Type B pancreatic cell (in vitro differentiated cells): ENCODE measurements around the gene DTNBP1. TPM values are rescaled to one million over a fixed set of nuclear protein-coding genes. Genes with fewer than 3 reads are reported as not detected.

Source experiments
- DNase-seq: peaks from one replicate; pipeline ENCODE4 v3.0.0; 2021; ENCODE audit warnings: mixed read lengths; ENCODE audit not compliant: unreplicated experiment; ENCODE audit errors: extremely low spot score
- H3K27ac Mint-ChIP-seq: 2 replicates; pipeline ENCODE4 v1.8.0; 2021; ENCODE audit warnings: mild to moderate bottlenecking, mixed read lengths
- H3K27me3 Mint-ChIP-seq: 2 replicates; pipeline ENCODE4 v1.8.0; 2021; ENCODE audit warnings: mixed read lengths
- H3K36me3 Mint-ChIP-seq: 2 replicates; pipeline ENCODE4 v1.8.0; 2021; ENCODE audit warnings: mixed read lengths
- H3K4me1 Mint-ChIP-seq: one replicate; pipeline ENCODE4 v1.8.0; 2021; ENCODE audit warnings: mixed read lengths; ENCODE audit not compliant: unreplicated experiment
- H3K4me3 Mint-ChIP-seq: 2 replicates; pipeline ENCODE4 v1.8.0; 2021; ENCODE audit warnings: mild to moderate bottlenecking, mixed read lengths
- H3K9me3 Mint-ChIP-seq: 2 replicates; pipeline ENCODE4 v1.8.0; 2021; ENCODE audit warnings: mixed read lengths
- total RNA-seq: library from RNA; stranded (reverse); gene quantifications from 2 replicates; pipeline ENCODE4 v1.2.1, GENCODE V29; 2021; ENCODE audit warnings: low replicate concordance
- TF ChIP-seq, protein P1 (sequence below): fragments of 200-600 bp; sonication (generic); conservative IDR thresholded peaks from 2 replicates; pipeline ENCODE4 v1.5.0; 2021; ENCODE audit warnings: antibody characterized with exemption, mild to moderate bottlenecking

The DTNBP1 gene
- total RNA-seq, 1 donor from 2014 or later, result 11.6 TPM

- Mint-ChIP-seq H3K4me1 (peaks cover 18% of the 10 kb centered on the region), H3K36me3 (peaks cover 10% of the 10 kb centered on the region), H3K27me3 (no peaks in the 10 kb centered on the region), H3K4me3 (no peak overlapping the region), H3K27ac (no peak overlapping the region), H3K9me3 (no peaks in the 10 kb centered on the region)
- TF ChIP-seq, protein P1, sequence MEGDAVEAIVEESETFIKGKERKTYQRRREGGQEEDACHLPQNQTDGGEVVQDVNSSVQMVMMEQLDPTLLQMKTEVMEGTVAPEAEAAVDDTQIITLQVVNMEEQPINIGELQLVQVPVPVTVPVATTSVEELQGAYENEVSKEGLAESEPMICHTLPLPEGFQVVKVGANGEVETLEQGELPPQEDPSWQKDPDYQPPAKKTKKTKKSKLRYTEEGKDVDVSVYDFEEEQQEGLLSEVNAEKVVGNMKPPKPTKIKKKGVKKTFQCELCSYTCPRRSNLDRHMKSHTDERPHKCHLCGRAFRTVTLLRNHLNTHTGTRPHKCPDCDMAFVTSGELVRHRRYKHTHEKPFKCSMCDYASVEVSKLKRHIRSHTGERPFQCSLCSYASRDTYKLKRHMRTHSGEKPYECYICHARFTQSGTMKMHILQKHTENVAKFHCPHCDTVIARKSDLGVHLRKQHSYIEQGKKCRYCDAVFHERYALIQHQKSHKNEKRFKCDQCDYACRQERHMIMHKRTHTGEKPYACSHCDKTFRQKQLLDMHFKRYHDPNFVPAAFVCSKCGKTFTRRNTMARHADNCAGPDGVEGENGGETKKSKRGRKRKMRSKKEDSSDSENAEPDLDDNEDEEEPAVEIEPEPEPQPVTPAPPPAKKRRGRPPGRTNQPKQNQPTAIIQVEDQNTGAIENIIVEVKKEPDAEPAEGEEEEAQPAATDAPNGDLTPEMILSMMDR, result no peak
- no peak for DNase-seq
These were observed 108.1 kb downstream of the DTNBP1 start for GRCh38 chr6:15554728-15555100.

DNA sequence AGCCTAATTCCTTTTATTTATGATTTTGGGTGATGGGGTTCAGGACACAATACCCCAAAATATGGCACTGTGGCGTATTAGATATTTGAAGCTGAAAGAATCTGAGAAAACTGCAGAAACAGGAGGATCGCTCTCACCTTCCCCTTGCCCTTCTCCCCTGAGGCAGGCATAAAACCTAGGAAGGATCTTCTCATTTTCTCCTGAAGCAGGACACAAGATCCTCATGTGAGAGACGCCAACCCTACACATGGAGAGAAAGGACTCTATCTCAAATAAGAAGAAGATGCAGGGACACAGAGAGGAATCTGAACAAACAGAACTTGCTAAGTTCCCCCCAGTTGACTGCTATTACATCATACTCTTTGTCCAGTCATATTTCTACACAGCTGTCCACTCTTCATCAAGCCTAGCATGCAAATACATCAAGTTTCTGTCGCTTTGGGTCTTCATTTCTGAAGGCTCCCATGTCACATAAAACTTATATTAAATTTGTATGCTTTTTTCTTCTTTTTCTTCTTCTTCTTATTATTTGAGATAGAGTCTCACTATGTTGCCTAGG, 109.0 kb downstream of the DTNBP1 start:
- TF ChIP-seq, protein P1, result no peak
- Mint-ChIP-seq H3K4me3 (no peak overlapping the region), H3K4me1 (peaks cover 18% of the 10 kb centered on the region), H3K27ac (no peak overlapping the region), H3K27me3 (no peaks in the 10 kb centered on the region), H3K9me3 (no peaks in the 10 kb centered on the region), H3K36me3 (peaks cover 10% of the 10 kb centered on the region)
- no peak for DNase-seq

DNA sequence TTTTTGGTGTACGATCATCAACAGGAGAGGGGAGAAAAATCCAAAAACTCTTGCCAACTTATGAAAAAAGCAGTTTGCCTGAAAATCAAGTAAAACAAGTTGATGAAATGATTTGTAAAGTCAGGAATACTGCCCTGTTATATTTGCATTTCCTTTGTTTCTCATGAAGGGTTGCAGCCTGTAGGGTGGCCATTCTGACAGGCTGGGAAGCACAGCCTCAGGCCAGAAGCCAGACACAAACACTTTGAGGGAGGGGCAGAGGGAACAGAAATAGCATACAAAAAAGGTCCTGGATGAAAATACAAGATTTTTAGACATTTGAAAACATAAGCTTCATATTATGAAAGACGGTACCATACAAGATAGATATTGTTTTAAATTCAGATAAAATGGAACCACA, 109.8 kb downstream of the DTNBP1 start:
- no peak for DNase-seq
- Mint-ChIP-seq H3K27me3 (no peaks in the 10 kb centered on the region), H3K9me3 (no peaks in the 10 kb centered on the region), H3K27ac (peak overlapping the region; percentile 61), H3K36me3 (peaks cover 10% of the 10 kb centered on the region), H3K4me1 (peaks cover 18% of the 10 kb centered on the region), H3K4me3 (no peak overlapping the region)
- TF ChIP-seq, protein P1, result no peak

DNA sequence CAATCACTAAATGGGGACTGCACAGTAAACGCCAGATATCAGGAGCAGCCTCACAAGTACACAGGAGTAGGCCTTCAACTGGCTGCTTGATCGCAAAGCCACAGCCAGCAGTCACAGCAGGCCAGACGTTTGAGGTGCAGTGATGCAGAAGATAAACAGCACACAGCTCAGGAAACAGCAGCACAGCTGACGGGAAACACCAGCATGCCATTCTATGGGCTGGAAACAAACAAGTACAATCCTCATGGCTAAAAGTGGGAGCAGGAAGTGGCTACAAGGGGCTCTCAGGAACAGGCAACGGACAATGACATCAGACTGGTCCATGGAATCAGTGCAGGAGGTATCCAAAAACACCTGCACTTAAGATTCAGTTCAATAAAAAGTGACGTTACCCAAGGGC, 111.0 kb downstream of the DTNBP1 start:
- H3K4me3 Mint-ChIP-seq, result peak overlapping the region; percentile 9
- peaks cover 26% of the 10 kb centered on the region for H3K4me1 Mint-ChIP-seq
- peak overlapping the region; percentile 10 for H3K27ac Mint-ChIP-seq
- TF ChIP-seq, protein P1, result no peak
- DNase-seq, result no peak
- peaks cover 10% of the 10 kb centered on the region for H3K36me3 Mint-ChIP-seq
- no peaks in the 10 kb centered on the region for H3K27me3 Mint-ChIP-seq
- H3K9me3 Mint-ChIP-seq, result no peaks in the 10 kb centered on the region

DNA sequence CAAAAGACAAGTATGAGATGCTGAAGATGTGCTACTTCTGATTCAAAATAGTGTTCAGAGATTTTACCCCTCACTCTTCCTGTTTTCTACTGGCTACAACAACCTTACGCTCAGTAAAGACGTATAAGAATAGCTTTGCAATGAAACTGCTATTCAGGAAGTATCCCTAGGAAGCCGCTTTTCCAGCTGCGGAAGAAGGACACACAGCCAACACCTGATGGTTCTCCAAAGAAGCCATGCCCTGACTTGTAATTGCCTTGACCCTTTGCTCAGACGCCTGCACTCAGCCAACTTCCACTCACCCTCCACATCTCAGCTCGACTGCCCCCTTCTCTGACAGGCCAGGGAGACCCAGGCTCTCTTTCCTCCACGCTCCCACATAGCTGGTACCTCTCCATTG, 111.6 kb downstream of the DTNBP1 start:
- Mint-ChIP-seq H3K27me3 (no peaks in the 10 kb centered on the region), H3K4me3 (no peak overlapping the region), H3K36me3 (peaks cover 10% of the 10 kb centered on the region), H3K9me3 (no peaks in the 10 kb centered on the region), H3K27ac (peak overlapping the region; percentile 10), H3K4me1 (peaks cover 30% of the 10 kb centered on the region)
- TF ChIP-seq, protein P1, result no peak
- no peak for DNase-seq
